Nephron (organoid): Measurements from ENCODE around the gene ANKLE1.
"Not testable (repeated sequence)": the region's sequence is repeated elsewhere in the genome, so short reads cannot be mapped to it uniquely, and the experiment has no call there.

ENCODE experiments used
- H3K27ac Mint-ChIP-seq, 3 experiments: 2 replicates each; pipeline ENCODE4 v1.8.0; 2020; ENCODE audit warnings: mixed read lengths in 3 of 3, mild to moderate bottlenecking in 2 of 3, moderate library complexity in 1 of 3
- H3K27me3 Mint-ChIP-seq: 2 replicates; pipeline ENCODE4 v1.8.0; 2021; ENCODE audit warnings: low read depth, mild to moderate bottlenecking, moderate library complexity, mixed read lengths
- H3K36me3 Mint-ChIP-seq: 2 replicates; pipeline ENCODE4 v1.8.0; 2020; ENCODE audit warnings: low read depth, mixed read lengths
- H3K4me1 Mint-ChIP-seq: 2 replicates; pipeline ENCODE4 v1.8.0; 2020; ENCODE audit warnings: mixed read lengths
- H3K4me3 Mint-ChIP-seq, 3 experiments: 2 replicates each; pipeline ENCODE4 v1.8.0; 2020; ENCODE audit warnings: mild to moderate bottlenecking in 3 of 3, mixed read lengths in 3 of 3, moderate library complexity in 2 of 3
- H3K9me3 Mint-ChIP-seq: 2 replicates; pipeline ENCODE4 v1.8.0; 2020; ENCODE audit warnings: mixed read lengths
- TF ChIP-seq, protein P1 (sequence below), 3 experiments: fragments of 200-600 bp; sonication (generic); IDR thresholded peaks; one replicate each; pipeline ENCODE4 v1.5.0; 2021; ENCODE audit warnings: antibody characterized with exemption in 3 of 3; ENCODE audit not compliant: unreplicated experiment in 3 of 3

ANKLE1 gene

GRCh38 chr19:17268754-17269153 lies 12.9 kb upstream of the ANKLE1 start:
- peaks cover 21% of the 10 kb centered on the region for H3K36me3 Mint-ChIP-seq

GRCh38 chr19:17274892-17275291 lies 6.8 kb upstream of the ANKLE1 start:
- H3K4me1 Mint-ChIP-seq, H3K27me3 Mint-ChIP-seq, H3K4me3 Mint-ChIP-seq, H3K27ac Mint-ChIP-seq, H3K9me3 Mint-ChIP-seq: not testable (repeated sequence)
- peaks cover 54% of the 10 kb centered on the region for H3K36me3 Mint-ChIP-seq

More at GRCh38 chr19:17268754-17269153, 12.9 kb upstream of the ANKLE1 start:
- TF ChIP-seq, protein P1, sequence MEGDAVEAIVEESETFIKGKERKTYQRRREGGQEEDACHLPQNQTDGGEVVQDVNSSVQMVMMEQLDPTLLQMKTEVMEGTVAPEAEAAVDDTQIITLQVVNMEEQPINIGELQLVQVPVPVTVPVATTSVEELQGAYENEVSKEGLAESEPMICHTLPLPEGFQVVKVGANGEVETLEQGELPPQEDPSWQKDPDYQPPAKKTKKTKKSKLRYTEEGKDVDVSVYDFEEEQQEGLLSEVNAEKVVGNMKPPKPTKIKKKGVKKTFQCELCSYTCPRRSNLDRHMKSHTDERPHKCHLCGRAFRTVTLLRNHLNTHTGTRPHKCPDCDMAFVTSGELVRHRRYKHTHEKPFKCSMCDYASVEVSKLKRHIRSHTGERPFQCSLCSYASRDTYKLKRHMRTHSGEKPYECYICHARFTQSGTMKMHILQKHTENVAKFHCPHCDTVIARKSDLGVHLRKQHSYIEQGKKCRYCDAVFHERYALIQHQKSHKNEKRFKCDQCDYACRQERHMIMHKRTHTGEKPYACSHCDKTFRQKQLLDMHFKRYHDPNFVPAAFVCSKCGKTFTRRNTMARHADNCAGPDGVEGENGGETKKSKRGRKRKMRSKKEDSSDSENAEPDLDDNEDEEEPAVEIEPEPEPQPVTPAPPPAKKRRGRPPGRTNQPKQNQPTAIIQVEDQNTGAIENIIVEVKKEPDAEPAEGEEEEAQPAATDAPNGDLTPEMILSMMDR (IDR thresholded peaks at IDR 0.05; ENCODE audit: unreplicated experiment in 3 of 3): no peak
- peak overlapping the region; percentile 69 to 86 (median 85) for H3K4me3 Mint-ChIP-seq
- no peak overlapping the region for H3K27ac Mint-ChIP-seq
- no peaks in the 10 kb centered on the region for H3K9me3 Mint-ChIP-seq
- peaks cover 14% of the 10 kb centered on the region for H3K4me1 Mint-ChIP-seq
- no peaks in the 10 kb centered on the region for H3K27me3 Mint-ChIP-seq

GRCh38 chr19:17275441-17276175 lies 6.1 kb upstream of the ANKLE1 start:
- no peaks in the 10 kb centered on the region for H3K4me1 Mint-ChIP-seq

DNA sequence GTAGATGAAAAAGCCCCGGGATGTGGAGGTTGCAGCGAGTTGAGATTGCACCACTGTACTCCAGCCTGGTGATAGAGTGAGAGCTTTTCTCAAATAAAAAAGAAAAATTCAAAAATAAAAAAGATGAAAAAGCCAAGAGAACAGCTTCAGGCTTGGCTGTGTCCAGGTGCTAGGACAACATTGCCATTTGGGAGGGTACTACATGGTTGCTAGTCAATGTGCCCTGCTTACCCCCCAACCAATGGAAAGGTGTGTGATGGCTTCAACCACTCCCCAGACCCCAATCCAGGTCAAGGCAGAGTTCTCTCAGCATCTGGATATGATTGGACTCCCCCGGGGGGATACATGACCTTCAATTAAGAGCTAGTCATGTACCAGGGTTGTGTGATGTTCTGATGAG lies 2.3 kb upstream of the ANKLE1 start:
- H3K27me3 Mint-ChIP-seq: peaks cover 11% of the 10 kb centered on the region
- H3K9me3 Mint-ChIP-seq: no peaks in the 10 kb centered on the region
- TF ChIP-seq, protein P1 (IDR thresholded peaks at IDR 0.05; ENCODE audit: unreplicated experiment in 3 of 3): no peak
- no peak overlapping the region for H3K27ac Mint-ChIP-seq
- H3K4me3 Mint-ChIP-seq: no peak overlapping the region
- no peaks in the 10 kb centered on the region for H3K4me1 Mint-ChIP-seq
- peaks cover 34% of the 10 kb centered on the region for H3K36me3 Mint-ChIP-seq

More at GRCh38 chr19:17275441-17276175, 6.1 kb upstream of the ANKLE1 start:
- TF ChIP-seq, protein P1 (IDR thresholded peaks at IDR 0.05; ENCODE audit: unreplicated experiment in 3 of 3): no peak
- Mint-ChIP-seq H3K4me3 (no peak overlapping the region), H3K36me3 (peaks cover 49% of the 10 kb centered on the region), H3K9me3 (no peaks in the 10 kb centered on the region), H3K27me3 (no peaks in the 10 kb centered on the region), H3K27ac (no peak overlapping the region)

DNA sequence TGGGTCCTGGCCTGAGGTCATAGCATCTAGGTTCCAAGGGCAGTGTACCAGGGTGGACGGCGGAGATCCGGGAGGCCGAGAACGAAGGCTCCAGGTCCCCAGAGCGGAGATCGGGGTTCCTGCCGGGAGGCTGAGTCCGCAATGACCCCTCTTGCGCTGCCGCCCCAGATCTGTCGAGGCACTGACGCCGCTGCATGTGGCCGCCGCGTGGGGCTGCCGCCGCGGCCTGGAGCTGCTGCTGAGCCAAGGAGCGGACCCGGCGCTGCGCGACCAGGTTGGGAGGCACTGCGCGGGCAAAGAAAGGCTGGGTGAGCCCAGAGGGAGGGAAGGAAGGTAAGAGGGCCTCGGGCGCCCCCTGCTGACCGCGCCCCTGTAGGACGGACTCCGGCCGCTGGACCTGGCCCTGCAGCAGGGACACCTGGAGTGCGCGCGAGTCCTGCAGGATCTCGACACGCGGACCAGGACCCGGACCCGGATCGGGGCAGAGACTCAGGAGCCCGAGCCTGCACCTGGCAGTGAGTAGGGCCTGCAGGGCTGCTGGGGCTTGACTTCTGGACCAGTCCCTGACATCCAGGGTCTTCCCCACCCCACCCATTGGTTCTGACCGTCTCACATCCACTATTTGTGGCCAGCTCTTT lies 906 bp downstream of the ANKLE1 start:
- Mint-ChIP-seq H3K4me1 (no peaks in the 10 kb centered on the region), H3K27me3 (peaks cover 11% of the 10 kb centered on the region), H3K27ac (no peak overlapping the region), H3K36me3 (peaks cover 12% of the 10 kb centered on the region), H3K4me3 (peak overlapping the region; percentile 71 to 75 (median 74)), H3K9me3 (no peaks in the 10 kb centered on the region)
- TF ChIP-seq, protein P1 (IDR thresholded peaks at IDR 0.05; ENCODE audit: unreplicated experiment in 3 of 3): peak; percentile 91 to 95 (median 93)

DNA sequence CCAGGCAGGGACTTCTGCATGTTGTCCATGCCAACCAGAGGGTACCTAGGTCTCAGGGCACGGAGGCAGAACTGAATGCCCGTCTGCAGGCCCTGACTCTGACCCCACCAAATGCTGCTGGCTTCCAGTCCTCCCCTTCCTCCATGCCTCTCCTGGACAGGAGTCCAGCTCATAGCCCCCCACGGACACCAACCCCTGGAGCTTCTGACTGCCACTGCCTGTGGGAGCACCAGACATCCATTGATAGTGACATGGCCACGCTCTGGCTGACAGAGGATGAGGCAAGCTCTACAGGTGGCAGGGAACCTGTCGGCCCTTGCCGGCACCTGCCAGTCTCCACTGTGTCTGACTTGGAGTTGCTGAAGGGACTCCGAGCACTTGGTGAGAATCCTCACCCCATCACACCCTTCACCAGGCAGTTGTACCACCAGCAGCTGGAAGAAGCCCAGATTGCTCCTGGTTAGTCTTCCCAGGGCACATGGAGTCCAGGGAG lies 1.8 kb downstream of the ANKLE1 start:
- Mint-ChIP-seq H3K27me3 (peaks cover 11% of the 10 kb centered on the region), H3K36me3 (peaks cover 11% of the 10 kb centered on the region), H3K9me3 (no peaks in the 10 kb centered on the region), H3K4me3 (no peak overlapping the region), H3K27ac (no peak overlapping the region), H3K4me1 (no peaks in the 10 kb centered on the region)
- TF ChIP-seq, protein P1 (IDR thresholded peaks at IDR 0.05; ENCODE audit: unreplicated experiment in 3 of 3): no peak
